NCI-H524 treated with DMSO at 0.1 percent for 48 hours (cell line): ENCODE data around the gene TRAPPC11.
"Not testable (repeated sequence)": the region's sequence is repeated elsewhere in the genome, so short reads cannot be mapped to it uniquely, and the experiment has no call there.

Experiments used
- DNase-seq: peaks from one replicate; lab custom pipeline; 2025; lab: John Stamatoyannopoulos, UW

Gene TRAPPC11

DNA sequence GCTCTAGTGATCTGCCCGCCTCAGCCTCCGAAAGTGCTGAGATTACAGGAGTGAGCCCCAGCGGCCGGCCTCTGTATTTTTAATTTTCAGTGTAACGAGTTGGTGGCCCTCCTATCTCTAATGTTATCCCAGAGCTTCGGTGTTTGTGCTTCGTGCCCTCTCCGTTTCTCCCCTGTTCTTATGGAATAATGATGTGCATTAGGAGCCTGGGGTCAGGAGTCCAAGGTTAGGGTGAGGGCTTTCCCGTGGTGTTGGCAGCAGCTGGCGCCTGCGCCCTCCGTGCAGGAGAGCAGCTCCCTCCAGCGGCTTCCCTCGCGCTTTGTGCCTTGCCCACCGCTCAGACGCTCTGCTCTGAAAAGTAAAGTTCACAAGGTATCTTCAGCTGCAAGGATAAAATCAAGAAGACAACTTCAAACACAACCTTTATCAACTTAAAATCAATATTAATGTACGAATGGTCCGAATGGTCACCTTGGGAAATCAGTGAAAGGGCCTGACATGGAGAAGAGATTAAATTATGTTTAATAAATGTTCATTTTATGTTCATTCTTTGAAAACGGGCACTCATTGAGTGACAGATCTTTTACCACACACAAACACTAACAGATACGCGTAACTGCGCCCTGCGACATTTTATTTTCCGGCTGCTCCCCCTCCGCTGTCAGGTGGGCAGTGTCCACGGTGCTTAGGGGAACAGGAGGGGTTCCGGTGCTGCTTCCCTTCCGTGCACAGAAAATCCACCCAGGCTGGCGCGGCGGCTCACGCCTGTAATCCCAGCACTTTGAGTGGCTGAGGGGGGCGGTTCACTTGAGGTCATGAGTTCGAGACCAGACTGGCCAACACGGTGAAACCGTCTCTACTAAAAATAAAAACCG, 62.4 kb downstream of the TRAPPC11 start:
- no peak for DNase-seq

DNA sequence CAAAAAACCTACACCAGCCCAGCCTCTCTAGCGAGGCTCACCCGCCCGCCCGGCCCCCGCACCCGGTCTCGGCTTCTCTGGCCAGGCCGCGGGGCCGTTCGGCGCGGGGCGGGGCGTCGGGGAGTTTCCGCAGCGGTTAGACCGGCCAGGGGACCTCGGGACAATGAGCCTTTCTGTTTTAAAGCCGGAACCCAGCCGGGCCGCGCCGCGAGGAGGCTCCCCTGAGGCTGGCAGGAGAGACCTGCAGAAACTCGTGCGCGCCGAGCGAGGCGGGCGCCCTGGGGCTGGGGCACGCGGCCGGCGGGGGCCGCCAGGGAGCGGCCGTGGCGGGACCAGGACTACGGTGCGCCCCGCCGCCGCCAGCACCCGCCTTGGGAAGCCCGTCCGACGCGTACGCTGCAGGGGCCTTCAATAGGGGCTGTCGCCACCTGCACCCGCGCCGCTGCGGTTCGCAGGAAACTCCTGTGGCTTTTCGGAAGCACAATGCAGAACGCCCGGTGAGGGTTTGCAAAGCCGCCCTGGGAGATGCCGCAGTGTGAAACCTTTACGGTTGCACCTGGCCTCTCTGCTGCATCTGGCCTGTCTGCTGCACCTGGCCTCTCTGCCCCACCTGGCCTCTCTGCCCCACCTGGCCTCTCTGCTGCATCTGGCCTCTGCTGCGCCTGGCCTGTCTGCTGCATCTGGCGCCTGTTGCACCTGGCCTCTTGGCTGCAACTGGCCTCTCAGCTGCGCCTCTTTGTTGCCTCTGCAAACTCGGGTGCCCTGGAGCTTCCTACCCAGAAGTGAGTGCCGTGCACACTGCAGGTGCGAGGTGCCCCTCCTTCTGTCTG, 63.9 kb downstream of the TRAPPC11 start:
- DNase-seq, result no peak

DNA sequence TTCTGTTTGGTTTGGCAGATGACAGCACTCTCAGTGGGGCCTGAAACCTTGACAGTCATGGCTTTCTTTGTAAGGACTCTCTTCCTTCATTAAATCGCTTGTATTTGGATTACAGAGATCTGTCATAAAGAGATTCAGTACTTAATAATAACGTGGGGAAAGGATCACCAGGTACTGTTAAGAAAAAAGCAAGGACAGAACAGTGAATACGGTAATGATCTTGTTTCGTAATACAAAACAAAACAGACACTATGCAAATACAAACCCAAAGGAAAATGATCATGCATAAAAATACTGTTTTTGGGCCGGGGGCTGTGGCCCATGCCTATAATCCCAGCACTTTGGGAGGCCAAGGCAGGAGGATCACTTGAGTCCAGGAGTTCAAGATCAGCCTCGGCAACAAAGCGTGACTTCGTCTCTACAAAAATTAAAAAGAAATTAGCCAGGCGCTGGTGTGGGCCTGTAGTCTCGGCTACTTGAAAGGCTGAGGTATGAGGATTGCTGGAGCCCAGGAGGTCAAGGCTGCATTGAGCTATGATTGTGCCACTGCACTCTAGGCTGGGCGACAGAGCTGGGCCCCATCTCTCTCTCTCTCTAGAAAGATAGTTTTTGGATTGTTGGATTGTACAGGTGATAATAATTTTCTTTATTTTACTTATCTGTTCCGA, 64.6 kb downstream of the TRAPPC11 start:
- no peak for DNase-seq

DNA sequence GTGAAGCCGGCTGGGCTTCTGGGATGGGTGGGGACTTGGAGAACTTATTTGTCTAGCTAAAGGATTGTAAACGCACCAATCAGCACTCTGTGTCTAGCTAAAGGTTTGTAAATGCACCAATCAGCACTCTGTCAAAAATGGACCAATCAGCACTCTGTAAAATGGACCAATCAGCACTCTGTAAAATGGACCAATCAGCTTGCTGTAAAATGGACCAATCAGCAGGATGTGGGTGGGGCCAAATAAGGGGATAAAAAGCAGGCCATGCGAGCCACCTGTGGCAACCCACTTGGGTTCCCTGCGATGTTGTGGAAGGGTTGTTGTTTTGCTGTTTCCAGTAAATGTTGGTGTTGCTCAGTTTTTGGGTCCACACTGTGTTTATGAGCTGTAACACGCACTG, 66.5 kb downstream of the TRAPPC11 start:
- DNase-seq, result not testable (repeated sequence)

DNA sequence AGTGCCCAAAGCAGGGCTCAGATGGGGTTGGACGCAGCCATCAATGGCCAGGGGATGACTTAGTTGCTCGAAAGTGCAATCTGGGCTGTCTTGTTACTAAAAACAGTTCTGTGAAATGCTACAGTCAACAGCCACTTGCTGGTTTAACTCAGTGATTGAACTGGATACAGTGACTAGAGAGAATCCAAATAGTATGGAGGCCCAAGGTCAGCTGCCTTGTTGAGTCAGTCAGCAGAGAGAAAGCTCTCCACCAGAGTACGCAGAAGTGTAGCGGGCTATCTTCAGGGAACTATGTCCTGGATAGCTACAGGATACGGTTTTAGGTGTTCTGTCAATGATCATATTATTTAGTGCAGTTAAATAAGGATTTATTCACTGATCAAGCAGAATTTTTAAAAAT, 68.4 kb downstream of the TRAPPC11 start:
- no peak for DNase-seq

DNA sequence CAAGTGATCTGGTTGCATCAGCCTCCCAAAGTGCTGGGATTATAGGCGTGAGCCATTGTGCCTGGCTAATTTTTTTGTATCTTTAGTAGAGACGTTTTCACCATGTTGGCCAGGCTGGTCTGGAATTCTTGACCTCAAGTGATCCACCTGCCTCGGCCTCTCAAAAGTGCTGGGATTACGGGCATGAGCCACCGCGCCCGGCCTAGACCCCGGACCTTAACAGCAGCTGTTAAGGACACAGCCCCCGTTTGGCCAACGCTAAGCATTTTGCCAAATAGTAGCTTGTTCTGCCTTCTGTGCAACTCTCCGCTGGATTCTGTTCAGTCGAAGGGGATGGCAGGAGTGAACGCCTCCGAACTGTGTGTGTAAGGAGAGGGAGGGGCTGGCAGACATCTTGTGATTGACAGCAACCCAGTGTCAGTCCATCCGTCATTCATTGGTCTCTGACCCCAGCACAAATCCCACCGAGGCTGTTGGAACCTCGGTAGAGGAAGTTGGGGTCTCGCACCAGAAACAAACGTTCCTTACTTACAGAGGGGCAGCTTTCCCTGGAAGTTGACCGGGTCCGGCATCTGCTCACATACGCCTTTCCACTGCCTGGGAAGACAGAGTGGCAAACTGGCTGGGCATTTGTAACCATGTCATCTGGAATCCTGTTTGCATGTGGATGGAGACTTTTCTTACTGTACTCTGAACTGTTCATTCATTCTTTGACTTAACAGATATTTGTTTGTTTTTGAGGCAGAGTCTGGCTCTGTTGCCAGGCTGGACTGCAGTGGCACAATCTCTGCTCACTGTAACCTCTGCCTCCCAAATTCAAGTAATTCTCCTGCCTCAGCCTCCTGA, 69.4 kb downstream of the TRAPPC11 start:
- no peak for DNase-seq

DNA sequence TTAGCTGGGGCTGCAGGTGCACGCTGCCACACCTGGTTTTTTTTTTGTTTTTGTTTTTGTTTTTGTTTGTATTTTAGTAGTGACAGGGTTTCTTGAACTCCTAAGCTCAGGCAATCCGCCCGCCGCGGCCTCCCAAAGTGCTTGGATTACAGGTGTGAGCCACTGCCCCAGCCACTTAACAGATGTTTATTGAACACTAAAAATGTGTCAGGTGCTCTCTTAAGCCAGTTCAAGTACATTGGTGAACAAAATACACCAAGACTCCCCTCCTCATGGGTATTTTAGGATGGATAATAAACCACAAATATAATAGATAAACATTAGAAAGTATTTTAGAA, 69.9 kb downstream of the TRAPPC11 start:
- no peak for DNase-seq

DNA sequence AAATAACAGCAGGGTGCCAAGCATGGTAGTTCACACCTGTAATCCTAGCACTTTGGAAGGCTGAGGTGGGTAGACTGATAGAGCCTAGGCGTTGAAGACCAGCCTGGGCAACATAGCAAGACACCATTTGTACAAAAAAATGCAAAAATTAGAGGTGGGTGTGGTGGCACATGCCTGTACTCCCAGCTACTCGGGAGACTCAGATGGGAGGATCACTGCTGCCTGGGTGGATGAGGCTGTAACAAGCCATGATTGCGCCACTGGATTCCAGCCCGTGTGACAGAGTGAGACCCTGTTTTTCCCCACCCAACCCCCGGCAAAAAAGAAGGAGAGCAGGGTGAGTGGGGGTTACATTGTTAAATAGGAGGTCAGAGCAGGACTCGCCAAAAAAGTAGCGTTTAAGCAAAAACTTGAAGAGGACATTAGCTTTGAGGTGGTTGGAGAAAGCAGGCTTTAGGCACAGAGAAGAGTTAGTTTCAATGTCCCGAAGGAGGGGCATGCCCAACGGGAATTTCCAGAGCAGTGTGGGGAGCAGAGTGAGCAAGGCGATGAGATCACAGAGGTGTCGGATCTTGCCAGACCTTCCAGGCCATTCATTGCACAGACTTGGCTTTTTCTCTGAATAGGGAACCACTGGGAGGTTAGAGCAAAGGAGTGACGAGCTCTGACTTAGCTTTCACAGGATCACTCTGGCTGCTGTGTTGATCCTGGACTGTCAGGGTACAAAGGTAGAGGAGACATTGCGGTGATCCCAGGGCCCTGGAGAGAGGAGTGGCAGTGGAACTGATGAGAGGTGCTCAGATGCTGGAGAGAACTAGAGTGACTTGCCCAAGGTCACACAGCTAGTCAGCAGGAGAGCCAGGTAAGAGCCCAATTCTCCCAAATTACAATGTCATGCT, 70.6 kb downstream of the TRAPPC11 start:
- DNase-seq, result no peak

DNA sequence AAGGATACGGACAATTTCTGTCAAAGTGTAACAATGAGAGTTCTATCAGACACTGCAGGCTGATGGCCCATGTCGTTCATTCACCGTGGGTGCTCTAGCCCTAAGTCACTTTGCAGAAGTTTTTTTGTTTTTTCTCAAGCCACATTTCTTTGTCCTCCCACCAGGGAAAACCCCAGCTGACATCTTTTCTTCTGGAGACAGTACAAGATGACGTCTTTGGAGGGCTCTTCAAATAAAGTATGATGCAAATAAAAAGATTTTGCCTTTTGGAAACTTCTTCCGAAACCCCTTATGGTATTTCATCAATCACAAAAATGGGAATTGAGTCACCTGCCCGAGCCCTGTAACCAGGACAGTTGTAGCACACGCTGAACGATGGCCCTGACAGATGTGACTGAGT, 73.2 kb downstream of the TRAPPC11 start:
- no peak for DNase-seq

DNA sequence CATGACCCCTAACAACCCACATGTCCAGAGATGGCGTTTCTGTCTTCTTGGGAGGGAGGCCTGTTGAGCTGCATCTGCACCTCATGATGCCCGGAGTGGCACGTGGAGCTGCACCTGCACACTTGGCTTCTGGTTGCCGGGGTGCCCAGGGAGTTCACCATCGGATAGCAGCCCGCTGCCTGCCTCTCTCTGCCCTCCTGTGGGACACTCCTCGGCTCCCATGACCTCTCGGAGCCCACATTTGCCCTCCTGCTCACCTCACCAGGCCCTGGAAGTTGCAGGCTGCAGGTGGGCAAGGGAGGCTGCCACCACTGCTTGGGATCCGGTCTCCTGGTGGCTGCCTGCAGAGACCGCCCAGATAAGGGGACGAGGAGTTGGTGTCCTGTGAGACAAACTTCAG, 74.1 kb downstream of the TRAPPC11 start:
- DNase-seq, result no peak

DNA sequence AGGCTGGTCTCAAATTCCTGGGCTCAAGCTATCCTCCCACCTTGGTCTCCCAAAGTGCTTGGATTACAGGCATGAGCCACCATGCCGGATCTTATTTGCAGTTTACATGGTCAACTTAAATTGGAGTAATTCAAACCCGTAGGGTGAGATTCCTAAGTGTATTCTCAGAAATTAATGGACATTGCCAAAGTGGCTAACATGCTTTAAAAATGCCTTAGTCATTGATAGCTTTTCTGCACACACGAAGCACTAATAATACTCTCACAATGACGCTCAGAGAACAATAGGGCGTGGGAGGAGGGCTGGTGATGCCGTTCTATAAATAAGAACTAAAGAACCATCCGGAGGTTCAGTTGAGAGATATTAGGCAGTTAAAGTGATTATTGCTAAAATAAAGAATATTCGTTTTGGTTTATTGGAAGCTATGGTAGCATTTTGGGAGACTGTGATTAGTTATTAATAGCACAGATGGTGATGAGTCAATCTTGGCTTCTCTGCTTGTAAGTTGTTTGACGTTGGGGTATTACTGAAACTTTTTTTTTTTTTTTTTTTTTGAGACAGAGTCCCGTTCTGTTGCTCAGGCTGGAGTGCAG, 79.1 kb downstream of the TRAPPC11 start:
- no peak for DNase-seq

DNA sequence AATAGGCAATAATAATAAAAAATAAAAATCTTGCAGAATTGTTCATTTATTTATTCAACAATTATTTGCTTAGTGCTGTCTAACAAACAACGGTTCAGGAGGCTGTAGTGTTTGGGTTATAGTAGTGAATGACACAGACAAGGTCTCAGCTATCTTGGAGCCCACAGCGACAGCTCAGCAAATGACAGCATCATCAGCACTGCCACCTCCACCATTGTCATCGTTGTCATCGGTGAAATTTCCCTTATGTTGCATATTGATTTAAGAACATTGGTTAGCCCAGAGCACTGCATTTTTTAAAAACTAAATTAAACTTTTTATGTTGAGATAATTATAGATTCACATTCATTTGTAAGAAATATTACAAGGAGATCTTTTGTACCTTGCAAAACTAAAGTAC, 79.9 kb downstream of the TRAPPC11 start:
- no peak for DNase-seq

DNA sequence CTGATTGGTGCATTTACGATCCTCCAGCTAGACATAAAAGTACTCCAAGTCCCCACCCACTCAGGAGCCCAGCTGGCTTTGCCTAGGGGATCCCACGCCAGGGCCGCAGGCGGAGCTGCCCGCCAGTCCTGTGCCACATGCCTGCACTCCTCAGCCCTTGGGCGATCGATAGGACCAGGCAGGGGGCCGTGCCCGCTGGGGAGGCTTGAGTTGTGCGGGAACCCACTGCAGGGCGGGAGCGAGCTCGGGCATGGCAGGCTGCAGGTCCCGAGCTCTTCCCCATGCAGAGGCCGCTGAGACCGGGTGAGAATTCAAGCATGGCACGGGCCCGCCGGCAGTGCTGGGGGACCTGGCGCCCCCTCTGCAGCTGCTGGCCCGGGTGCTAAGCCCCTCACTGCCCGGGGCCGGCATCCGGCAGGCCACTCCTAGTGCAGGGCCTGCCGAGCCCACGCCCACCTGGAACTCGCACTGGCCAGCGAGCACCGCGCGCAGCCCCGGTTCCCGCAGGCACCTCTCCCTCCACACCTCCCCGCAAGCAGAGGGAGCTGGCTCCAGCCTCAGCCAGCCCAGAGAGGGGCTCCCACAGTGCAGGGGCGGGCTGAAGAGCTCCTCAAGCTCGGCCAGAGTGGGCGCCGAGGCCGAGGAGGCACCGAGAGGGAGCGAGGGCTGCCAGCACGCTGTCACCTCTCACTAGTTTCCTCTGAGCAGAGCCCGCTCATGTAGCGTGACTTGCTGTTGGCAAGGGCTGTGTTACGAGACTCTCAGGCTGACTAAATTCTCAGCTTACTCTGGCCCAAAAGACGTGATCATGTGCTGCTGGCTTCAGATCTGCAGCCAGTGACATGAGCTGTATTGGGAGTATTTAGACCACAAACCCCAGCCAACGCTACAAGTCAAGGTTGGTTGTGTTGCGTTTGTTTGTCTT, 87.5 kb downstream of the TRAPPC11 start:
- no peak for DNase-seq

DNA sequence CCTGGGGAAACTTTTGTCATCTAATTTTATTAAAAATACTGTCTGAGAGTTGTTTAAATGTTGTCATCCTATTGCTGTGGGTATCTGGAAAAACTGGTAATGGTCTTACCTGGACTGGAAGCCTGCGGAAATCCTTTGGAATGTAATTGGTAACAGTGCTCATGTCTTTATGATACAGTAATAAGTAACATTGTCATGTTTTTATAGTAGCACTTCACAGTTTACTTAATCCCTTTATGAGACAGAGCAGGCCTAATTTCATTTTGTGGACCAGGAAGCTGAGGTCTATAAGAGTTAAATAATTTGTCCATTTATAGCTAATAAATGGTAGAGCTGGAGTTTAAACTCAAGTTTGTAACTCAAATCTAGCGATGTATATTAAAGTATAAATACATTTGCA, 88.3 kb downstream of the TRAPPC11 start:
- no peak for DNase-seq

DNA sequence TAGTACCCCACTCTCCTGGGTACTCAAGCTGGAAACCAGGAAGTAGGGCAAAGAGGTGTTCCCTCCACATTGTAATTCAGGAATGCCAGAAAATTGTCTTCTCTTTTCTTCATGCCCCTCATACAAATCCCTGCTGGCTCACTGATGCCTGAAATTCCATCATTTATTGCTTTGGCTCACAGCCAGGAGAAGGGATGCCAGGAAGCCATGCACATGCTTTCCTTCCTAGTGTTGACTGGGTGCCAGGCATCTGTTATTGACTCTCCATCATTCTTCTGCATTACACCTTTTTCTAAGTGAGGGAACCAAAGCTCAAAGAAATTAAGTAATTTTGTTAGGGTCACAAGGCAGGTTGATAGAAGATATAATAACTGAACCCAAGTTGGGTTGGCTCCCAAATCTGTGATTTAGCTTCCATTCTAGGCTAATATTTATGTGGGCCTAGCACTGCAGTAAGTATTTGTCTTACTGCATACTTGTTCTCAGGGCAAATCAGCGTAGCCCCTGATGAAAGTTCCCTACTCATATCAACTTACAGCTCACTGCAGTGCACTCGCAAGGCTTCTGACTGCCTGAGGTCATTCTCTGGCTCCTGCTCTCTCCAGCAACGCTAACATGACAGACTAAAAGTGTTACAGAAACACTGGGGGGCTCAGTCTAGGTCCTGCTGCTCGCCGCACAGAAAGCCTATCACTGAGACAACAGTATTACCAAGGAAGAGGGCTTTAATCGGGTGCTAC, 89.0 kb downstream of the TRAPPC11 start:
- no peak for DNase-seq

DNA sequence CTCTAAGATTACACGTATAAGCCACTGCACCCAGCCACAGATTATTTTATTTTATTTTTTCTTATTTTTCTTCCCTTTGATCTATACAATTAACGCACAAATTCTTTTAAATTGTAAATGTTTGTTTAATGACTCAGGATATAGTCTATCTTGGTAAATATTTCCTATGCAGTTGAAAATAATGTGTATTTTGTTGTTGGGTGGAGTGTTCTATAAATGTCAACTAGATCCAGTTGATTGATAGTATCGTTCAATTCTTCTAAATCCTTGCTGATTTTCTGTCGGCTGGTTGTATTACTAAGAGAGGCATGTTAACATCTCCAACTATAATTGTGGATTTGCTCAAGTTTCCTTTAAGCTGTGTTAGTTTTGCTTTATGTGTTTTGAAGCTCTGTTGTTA, 92.0 kb downstream of the TRAPPC11 start:
- no peak for DNase-seq

DNA sequence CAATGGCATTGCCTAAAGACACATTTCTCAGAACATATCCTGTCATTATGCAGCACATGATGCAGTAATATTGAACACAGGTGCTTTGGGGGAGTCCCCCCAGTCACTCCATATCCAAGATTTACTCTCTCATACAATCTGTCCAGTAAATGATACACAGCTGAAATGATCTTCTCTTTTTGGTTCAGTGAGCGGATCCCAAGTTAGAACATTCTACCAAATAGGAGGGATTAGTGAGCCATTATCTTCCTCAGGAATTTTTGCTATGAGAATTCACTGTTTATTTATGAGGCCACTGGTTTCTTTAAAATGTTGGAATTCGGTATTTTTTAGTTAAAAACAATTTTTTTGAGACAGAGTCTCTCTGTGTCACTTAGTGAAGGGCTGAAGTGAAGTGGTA, 96.5 kb downstream of the TRAPPC11 start:
- no peak for DNase-seq

DNA sequence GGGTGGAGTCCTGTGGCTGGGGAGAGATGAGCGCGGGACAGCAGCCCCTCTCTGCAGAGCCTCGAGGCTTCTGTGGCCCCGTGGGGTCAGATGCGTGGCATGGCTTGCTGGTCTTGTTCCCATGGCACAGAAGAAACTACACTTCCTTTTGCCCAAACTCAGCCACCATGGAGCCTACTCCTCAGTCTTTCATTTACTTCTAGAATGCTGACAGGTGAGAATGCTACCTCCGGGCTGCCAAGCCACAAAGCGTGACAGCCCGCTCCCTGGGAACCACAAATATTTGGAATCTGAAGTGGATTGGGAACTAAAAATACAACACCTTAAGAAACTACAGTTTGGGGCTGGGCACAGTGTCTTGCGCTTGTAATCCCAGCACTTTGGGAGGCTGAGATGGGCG, 98.0 kb downstream of the TRAPPC11 start:
- DNase-seq, result no peak
